SK-N-SH (cell line): ENCODE data around the gene KRT4.

Experiments
- CTCF ChIP-seq: fragments of 200-600 bp; sonication (generic); IDR thresholded peaks from 2 replicates; pipeline ENCODE4 v1.6.1; 2017; ENCODE audit warnings: antibody characterized with exemption, mild to moderate bottlenecking, moderate library complexity
- EP300 ChIP-seq, 2 experiments: IDR thresholded peaks; 2 replicates each; pipeline versions ENCODE4 v1.4.0 to v1.6.1; 2012; ENCODE audit warnings: borderline replicate concordance in 1 of 2, low read depth in 1 of 2, low read length in 1 of 2
- FOSL2 ChIP-seq: IDR thresholded peaks from 2 replicates; pipeline ENCODE4 v1.4.0; 2012; ENCODE audit warnings: low read depth, mild to moderate bottlenecking, moderate library complexity, borderline replicate concordance
- MAX ChIP-seq: IDR thresholded peaks from 2 replicates; pipeline ENCODE4 v1.4.0; 2012; ENCODE audit warnings: low read depth
- MEF2A ChIP-seq: IDR thresholded peaks from 2 replicates; pipeline ENCODE4 v1.4.0; 2012; ENCODE audit warnings: low read depth, borderline replicate concordance
- MXI1 ChIP-seq: IDR thresholded peaks from 2 replicates; pipeline ENCODE4 v1.6.1; 2012; ENCODE audit warnings: mild to moderate bottlenecking, low read depth, low read length, improper control_type of control experiment
- PBX3 ChIP-seq: IDR thresholded peaks from 2 replicates; pipeline ENCODE4; 2012
- POLR2AphosphoS5 ChIP-seq: IDR thresholded peaks from 2 replicates; pipeline ENCODE4 v1.6.1; 2012; ENCODE audit warnings: low read depth, low read length
- RAD21 ChIP-seq: IDR thresholded peaks from 2 replicates; pipeline ENCODE4 v1.6.1; 2012; ENCODE audit warnings: mild to moderate bottlenecking, low read length
- RCOR1 ChIP-seq: fragments of 150-350 bp; IDR thresholded peaks from 2 replicates; pipeline ENCODE4 v1.6.1; 2017; ENCODE audit warnings: antibody characterized with exemption, low read length
- REST ChIP-seq: IDR thresholded peaks from 2 replicates; pipeline ENCODE4 v1.6.1; 2012; ENCODE audit warnings: mild to moderate bottlenecking, low read depth, low read length, moderate library complexity
- SIN3A ChIP-seq: IDR thresholded peaks from 2 replicates; pipeline ENCODE4 v1.6.1; 2012; ENCODE audit warnings: low read depth, mild to moderate bottlenecking, low read length, moderate library complexity, borderline replicate concordance
- ZBTB33 ChIP-seq: IDR thresholded peaks from 2 replicates; pipeline ENCODE4 v1.4.0; 2012; ENCODE audit warnings: low read depth, borderline replicate concordance

GRCh38 chr12:52784909-52785308 lies 29.0 kb downstream of the KRT4 start:
- TF ChIP-seq CTCF, result no peak
- TF ChIP-seq RCOR1, result no peak
- TF ChIP-seq FOSL2, result no peak
- no peak for TF ChIP-seq MAX
- TF ChIP-seq PBX3, result no peak
- no peak for TF ChIP-seq ZBTB33
- no peak for TF ChIP-seq POLR2AphosphoS5
- TF ChIP-seq REST, result no peak
- no peak for TF ChIP-seq EP300 (IDR thresholded peaks at IDR 0.05; ENCODE audit: borderline replicate concordance in 1 of 2, low read depth in 1 of 2, low read length in 1 of 2)
- no peak for TF ChIP-seq MXI1
- TF ChIP-seq MEF2A, result no peak
- no peak for TF ChIP-seq RAD21
- no peak for TF ChIP-seq SIN3A
